Stomach (tissue), 4 donors: ENCODE results near the gene LONP2.

ENCODE experiments used
- CTCF ChIP-seq, 7 experiments: fragments of 450-650 bp in 4 of 7; fragments of 200-600 bp in 3 of 7; sonication (generic) in 3 of 7; IDR thresholded peaks; one replicate each; pipeline ENCODE4 v1.5.1; 2016 to 2019; ENCODE audit warnings: antibody characterized with exemption in 7 of 7, control low read depth in 2 of 7, mild to moderate bottlenecking in 1 of 7
- EP300 ChIP-seq: sonication (generic); formaldehyde crosslinking; IDR thresholded peaks from one replicate; pipeline ENCODE4 v1.6.1; 2017; ENCODE audit warnings: antibody characterized with exemption
- POLR2A ChIP-seq, 4 donors: fragments of 450-650 bp; IDR thresholded peaks; one replicate each; pipeline ENCODE4 v1.6.1; 2016; ENCODE audit warnings: antibody characterized with exemption in 4 of 4, control low read depth in 2 of 4, mild to moderate bottlenecking in 1 of 4, moderate library complexity in 1 of 4
- POLR2AphosphoS5 ChIP-seq, 3 donors: sonication (generic); formaldehyde crosslinking; IDR thresholded peaks; one replicate each; pipeline ENCODE4 v1.6.1; 2016; ENCODE audit warnings: antibody characterized with exemption in 3 of 3

GRCh38 chr16:48326915-48327314 lies 82.8 kb downstream of the LONP2 start:
- TF ChIP-seq CTCF (IDR thresholded peaks at IDR 0.05) (no peak), POLR2A (IDR thresholded peaks at IDR 0.05) (no peak), EP300 (no peak), POLR2AphosphoS5 (IDR thresholded peaks at IDR 0.05) (no peak)
